Thyroid gland (tissue), 4 donors: ENCODE measurements around the gene PDXP.

Source experiments
- POLR2A ChIP-seq, 2 donors: fragments of 450-650 bp; IDR thresholded peaks; one replicate each; pipeline ENCODE4 v1.6.1; 2017; ENCODE audit warnings: antibody characterized with exemption in 2 of 2, mild to moderate bottlenecking in 2 of 2, moderate library complexity in 1 of 2
- TF ChIP-seq, protein P1 (sequence below), 6 experiments: fragments of 200-600 bp in 3 of 6; fragments of 450-650 bp in 3 of 6; sonication (generic) in 3 of 6; IDR thresholded peaks; one replicate each; pipeline ENCODE4 v1.5.1; 2016 to 2019; ENCODE audit warnings: antibody characterized with exemption in 6 of 6, mild to moderate bottlenecking in 2 of 6, inconsistent platforms in 1 of 6, moderate library complexity in 1 of 6

DNA sequence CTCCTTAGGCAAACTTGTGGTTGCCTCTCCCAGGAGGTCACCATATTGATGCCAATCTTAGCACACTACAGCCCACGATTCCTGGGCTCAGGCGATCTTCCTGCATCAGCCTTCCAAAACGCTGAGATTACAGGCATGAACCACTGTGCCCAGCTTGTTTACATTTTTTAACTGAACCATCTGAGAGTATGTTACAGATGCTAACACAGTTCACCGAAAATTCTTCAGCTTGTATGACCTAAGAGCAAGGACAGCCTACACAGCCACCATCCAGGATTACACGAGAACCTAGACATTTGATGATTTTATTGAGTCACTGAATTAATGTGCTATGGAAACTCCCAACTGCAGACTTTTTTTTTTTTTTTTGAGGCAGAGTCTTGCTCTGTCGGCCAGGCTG lies 11.1 kb downstream of the PDXP start:
- TF ChIP-seq, protein P1, sequence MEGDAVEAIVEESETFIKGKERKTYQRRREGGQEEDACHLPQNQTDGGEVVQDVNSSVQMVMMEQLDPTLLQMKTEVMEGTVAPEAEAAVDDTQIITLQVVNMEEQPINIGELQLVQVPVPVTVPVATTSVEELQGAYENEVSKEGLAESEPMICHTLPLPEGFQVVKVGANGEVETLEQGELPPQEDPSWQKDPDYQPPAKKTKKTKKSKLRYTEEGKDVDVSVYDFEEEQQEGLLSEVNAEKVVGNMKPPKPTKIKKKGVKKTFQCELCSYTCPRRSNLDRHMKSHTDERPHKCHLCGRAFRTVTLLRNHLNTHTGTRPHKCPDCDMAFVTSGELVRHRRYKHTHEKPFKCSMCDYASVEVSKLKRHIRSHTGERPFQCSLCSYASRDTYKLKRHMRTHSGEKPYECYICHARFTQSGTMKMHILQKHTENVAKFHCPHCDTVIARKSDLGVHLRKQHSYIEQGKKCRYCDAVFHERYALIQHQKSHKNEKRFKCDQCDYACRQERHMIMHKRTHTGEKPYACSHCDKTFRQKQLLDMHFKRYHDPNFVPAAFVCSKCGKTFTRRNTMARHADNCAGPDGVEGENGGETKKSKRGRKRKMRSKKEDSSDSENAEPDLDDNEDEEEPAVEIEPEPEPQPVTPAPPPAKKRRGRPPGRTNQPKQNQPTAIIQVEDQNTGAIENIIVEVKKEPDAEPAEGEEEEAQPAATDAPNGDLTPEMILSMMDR (IDR thresholded peaks at IDR 0.05), result no peak
- no peak for TF ChIP-seq POLR2A (IDR thresholded peaks at IDR 0.05)
